HEK293 (cell line): ENCODE results near the gene MOV10L1.

Source experiments
- CTCF ChIA-PET: fragments of 350-600 bp; formaldehyde crosslinking; extraction: SDS; loops from one replicate; lab custom pipeline; 2021; ENCODE audit warnings: antibody characterized with exemption; lab: Yijun Ruan, JAX
- POLR2A ChIA-PET: fragments of 300-600 bp; formaldehyde crosslinking; extraction: SDS; loops from one replicate; lab custom pipeline; 2020; ENCODE audit warnings: antibody characterized with exemption, inconsistent platforms; lab: Yijun Ruan, JAX
- H3K27ac ChIP-seq: fragments of 200-500 bp; sonication (Bioruptor generic); 2 replicates; pipeline ENCODE4 v1.5.1; 2014; ENCODE audit warnings: low read depth, low read length, control low read depth, inconsistent platforms; ENCODE audit errors: extremely low read depth
- H3K36me3 ChIP-seq, 2 experiments: fragments of 200-500 bp in 1 of 2; sonication (Bioruptor generic) in 1 of 2; 1 replicate in 1 of 2; 2 replicates in 1 of 2; pipeline ENCODE4 v1.5.1; 2014 to 2017; ENCODE audit warnings: inconsistent platforms in 2 of 2, low read length in 2 of 2; ENCODE audit not compliant: control insufficient read depth in 2 of 2, insufficient read depth in 1 of 2
- H3K4me1 ChIP-seq: fragments of 200-500 bp; sonication (Bioruptor generic); 2 replicates; pipeline ENCODE4 v1.5.1; 2014; ENCODE audit warnings: mild to moderate bottlenecking, low read length, inconsistent platforms; ENCODE audit not compliant: control insufficient read depth, insufficient read depth
- H3K4me3 ChIP-seq: 2 replicates; pipeline ENCODE4 v1.5.1; 2011; ENCODE audit warnings: low read depth, mild to moderate bottlenecking, control low read depth, low read length, moderate library complexity
- H3K9me3 ChIP-seq: fragments of 200-500 bp; sonication (Bioruptor generic); 2 replicates; pipeline ENCODE4 v1.5.1; 2014; ENCODE audit warnings: low read depth, low read length, inconsistent platforms; ENCODE audit not compliant: control insufficient read depth, insufficient read depth
- BCL11A ChIP-seq: fragments of 450-650 bp; formaldehyde crosslinking; IDR thresholded peaks from 2 replicates; pipeline ENCODE4 v1.5.1; 2016; ENCODE audit warnings: low read depth, missing biosample characterization, missing genetic modification characterization
- BCL11B ChIP-seq: fragments of 450-650 bp; formaldehyde crosslinking; IDR thresholded peaks from 2 replicates; pipeline ENCODE4 v1.5.1; 2016; ENCODE audit warnings: low read depth, missing biosample characterization, missing genetic modification characterization
- MEIS1 ChIP-seq: sonication (generic); formaldehyde crosslinking; IDR thresholded peaks from 2 replicates; pipeline ENCODE4 v1.8.1; 2022; ENCODE audit warnings: missing genetic modification reagents, mild to moderate bottlenecking, borderline replicate concordance
- PATZ1 ChIP-seq: fragments of 450-650 bp; formaldehyde crosslinking; IDR thresholded peaks from 2 replicates; pipeline ENCODE4 v1.5.1; 2016; ENCODE audit warnings: missing biosample characterization, missing genetic modification characterization
- PRDM10 ChIP-seq: fragments of 450-650 bp; formaldehyde crosslinking; IDR thresholded peaks from 2 replicates; pipeline ENCODE4 v1.5.1; 2016; ENCODE audit warnings: missing biosample characterization, missing genetic modification characterization
- PRDM4 ChIP-seq: fragments of 450-650 bp; formaldehyde crosslinking; IDR thresholded peaks from 2 replicates; pipeline ENCODE4 v1.5.1; 2017; ENCODE audit warnings: missing biosample characterization, missing genetic modification characterization
- REPIN1 ChIP-seq: fragments of 450-650 bp; formaldehyde crosslinking; IDR thresholded peaks from 2 replicates; pipeline ENCODE4 v1.5.1; 2017; ENCODE audit warnings: missing biosample characterization, missing genetic modification characterization, low read depth
- ZBTB17 ChIP-seq: fragments of 450-650 bp; formaldehyde crosslinking; IDR thresholded peaks from 2 replicates; pipeline ENCODE4 v1.5.1; 2016; ENCODE audit warnings: missing biosample characterization, missing genetic modification characterization
- ZBTB48 ChIP-seq: fragments of 450-650 bp; formaldehyde crosslinking; IDR thresholded peaks from 2 replicates; pipeline ENCODE4 v1.5.1; 2016; ENCODE audit warnings: missing biosample characterization, missing genetic modification characterization
- ZFP3 ChIP-seq: fragments of 450-650 bp; formaldehyde crosslinking; IDR thresholded peaks from 2 replicates; pipeline ENCODE4 v1.5.1; 2016; ENCODE audit warnings: low read depth, missing biosample characterization, missing genetic modification characterization
- ZIC2 ChIP-seq: fragments of 450-650 bp; formaldehyde crosslinking; IDR thresholded peaks from 2 replicates; pipeline ENCODE4 v1.5.1; 2016; ENCODE audit warnings: missing biosample characterization, missing genetic modification characterization
- ZNF214 ChIP-seq: fragments of 450-650 bp; formaldehyde crosslinking; IDR thresholded peaks from 2 replicates; pipeline ENCODE4 v1.5.1; 2017; ENCODE audit warnings: missing biosample characterization, mild to moderate bottlenecking, missing genetic modification characterization, borderline replicate concordance
- ZNF335 ChIP-seq: fragments of 450-650 bp; formaldehyde crosslinking; conservative IDR thresholded peaks from 2 replicates; pipeline ENCODE4 v1.5.1; 2016; ENCODE audit warnings: missing biosample characterization, missing genetic modification characterization
- ZNF394 ChIP-seq: fragments of 450-650 bp; formaldehyde crosslinking; IDR thresholded peaks from 2 replicates; pipeline ENCODE4 v1.5.1; 2016; ENCODE audit warnings: missing biosample characterization, missing genetic modification characterization, mild to moderate bottlenecking, moderate library complexity, borderline replicate concordance
- ZNF398 ChIP-seq: fragments of 450-650 bp; formaldehyde crosslinking; IDR thresholded peaks from 2 replicates; pipeline ENCODE4 v1.5.1; 2017; ENCODE audit warnings: missing biosample characterization, missing genetic modification characterization
- ZNF48 ChIP-seq: fragments of 450-650 bp; formaldehyde crosslinking; IDR thresholded peaks from 2 replicates; pipeline ENCODE4 v1.5.1; 2016; ENCODE audit warnings: missing biosample characterization, missing genetic modification characterization
- ZNF521 ChIP-seq: fragments of 450-650 bp; formaldehyde crosslinking; IDR thresholded peaks from 2 replicates; pipeline ENCODE4 v1.5.1; 2017; ENCODE audit warnings: missing biosample characterization, mild to moderate bottlenecking, missing genetic modification characterization
- ZNF549 ChIP-seq: fragments of 450-650 bp; IDR thresholded peaks from 2 replicates; pipeline ENCODE4 v1.5.1; 2018; ENCODE audit warnings: missing biosample characterization, missing genetic modification characterization, mild to moderate bottlenecking, inconsistent platforms, moderate library complexity
- ZNF571 ChIP-seq: fragments of 450-650 bp; formaldehyde crosslinking; IDR thresholded peaks from 2 replicates; pipeline ENCODE4 v1.5.0; 2017; ENCODE audit warnings: missing biosample characterization, missing genetic modification characterization
- ZNF704 ChIP-seq: fragments of 450-650 bp; formaldehyde crosslinking; IDR thresholded peaks from 2 replicates; pipeline ENCODE4 v1.5.1; 2016; ENCODE audit warnings: missing biosample characterization, missing genetic modification characterization

Gene MOV10L1

GRCh38 chr22:50186181-50186714, 96.4 kb downstream of the MOV10L1 start (continued):
- no peak for TF ChIP-seq ZNF214
- TF ChIP-seq ZFP3 (tag by site-specific recombination): no peak
- 0 out of 2 replicates have a peak, but pooled peaks have one; percentile 28 for TF ChIP-seq BCL11B (tag by site-specific recombination)
- TF ChIP-seq ZNF398: no peak
- no peak for TF ChIP-seq REPIN1 (tag by site-specific recombination)
- no peak for TF ChIP-seq PRDM10 (tag by site-specific recombination)
- no peak for TF ChIP-seq ZNF521 (tag by site-specific recombination)
- TF ChIP-seq ZBTB17 (tag by site-specific recombination): no peak
- TF ChIP-seq ZNF394 (tag by site-specific recombination): no peak
- TF ChIP-seq ZIC2 (tag by site-specific recombination): 0 out of 2 replicates have a peak, but pooled peaks have one; percentile 46
- 0 out of 2 replicates have a peak, but pooled peaks have one; percentile 42 for TF ChIP-seq BCL11A (tag by site-specific recombination)
- no peak for TF ChIP-seq MEIS1 (CRISPR knock-in tag)
- TF ChIP-seq ZNF571: no peak

GRCh38 chr22:50186761-50187523, 97.1 kb downstream of the MOV10L1 start:
- Histone ChIP-seq H3K36me3 (peaks cover 4 to 19% of the 10 kb centered on the region in 2 experiments; a peak in 2 of 3 replicates), H3K4me1 (peaks cover 30% of the 10 kb centered on the region), H3K4me3 (peak overlapping the region; percentile 81), H3K27ac (peak overlapping the region; percentile 78), H3K9me3 (no peaks in the 10 kb centered on the region)
- POLR2A ChIA-PET: no interaction called here
- no peak for TF ChIP-seq ZNF48 (tag by site-specific recombination)
- peak; percentile 25 for TF ChIP-seq ZNF335 (tag by site-specific recombination)
- CTCF ChIA-PET: interaction anchor here (0.6 kb wide), 1 partner anchor 17 kb away, joined by 4 read pairs; no protein-coding TSS in a partner anchor

GRCh38 chr22:50188356-50188755, 98.5 kb downstream of the MOV10L1 start:
- Histone ChIP-seq H3K9me3 (no peaks in the 10 kb centered on the region), H3K4me1 (peaks cover 30% of the 10 kb centered on the region), H3K27ac (no peak overlapping the region), H3K36me3 (peaks cover 4 to 34% of the 10 kb centered on the region in 2 experiments; a peak in 2 of 3 replicates), H3K4me3 (no peak overlapping the region)
- ChIA-PET CTCF (interaction anchor here (0.6 kb wide), 1 partner anchor 313 kb away, joined by 4 read pairs; no protein-coding TSS in a partner anchor), POLR2A (interaction anchor here (0.6 kb wide), 2 partner anchors 75 to 137 kb away, joined by 3 to 7 read pairs; no protein-coding TSS in a partner anchor)
- TF ChIP-seq PRDM4 (no peak), ZBTB48 (tag by site-specific recombination) (0 out of 2 replicates have a peak, but pooled peaks have one; percentile 19), ZNF704 (tag by site-specific recombination) (no peak), ZNF549 (tag by site-specific recombination) (no peak), PATZ1 (tag by site-specific recombination) (no peak)
